MCF 10A (cell line): ENCODE data around the gene ZACN. TPM values are rescaled to one million over a fixed set of nuclear protein-coding genes. Genes with fewer than 3 reads are reported as not detected.
"Not testable (repeated sequence)": the region's sequence is repeated elsewhere in the genome, so short reads cannot be mapped to it uniquely, and the experiment has no call there.

Experiments used
- BruUV-seq: library from RNA; stranded (reverse); fragments of 400-500 nt; replicated peaks from 2 replicates; lab custom pipeline; 2021; lab: Mats Ljungman, UMichigan
- CTCF ChIA-PET: fragments of 300-600 bp; sonication (Branson Sonifier 250); formaldehyde crosslinking; extraction: SDS; loops from one replicate; lab custom pipeline; 2021; ENCODE audit warnings: antibody characterized with exemption, inconsistent platforms; lab: Yijun Ruan, JAX
- POLR2A ChIA-PET: fragments of 300-600, 350-650 bp; sonication (Branson Sonifier 250); formaldehyde crosslinking; extraction: SDS; loops from one replicate; lab custom pipeline; 2020; ENCODE audit warnings: antibody characterized with exemption, inconsistent platforms; lab: Yijun Ruan, JAX
- DNase-seq: peaks from one replicate; pipeline ENCODE4 v3.0.0-alpha.2; 2018; ENCODE audit not compliant: unreplicated experiment
- H3K27ac Mint-ChIP-seq: one replicate; pipeline ENCODE4 v1.8.0; 2022; ENCODE audit warnings: mild to moderate bottlenecking, low read depth, mixed read lengths; ENCODE audit not compliant: unreplicated experiment
- H3K27me3 Mint-ChIP-seq: one replicate; pipeline ENCODE4 v1.8.0; 2022; ENCODE audit warnings: mixed read lengths; ENCODE audit not compliant: insufficient read depth, unreplicated experiment
- H3K36me3 Mint-ChIP-seq: one replicate; pipeline ENCODE4 v1.8.0; 2022; ENCODE audit warnings: mild to moderate bottlenecking, moderate library complexity, mixed read lengths; ENCODE audit not compliant: insufficient read depth, unreplicated experiment
- H3K4me1 Mint-ChIP-seq: one replicate; pipeline ENCODE4 v1.8.0; 2022; ENCODE audit warnings: mixed read lengths; ENCODE audit not compliant: insufficient read depth, unreplicated experiment
- H3K4me3 Mint-ChIP-seq: one replicate; pipeline ENCODE4 v1.8.0; 2022; ENCODE audit warnings: mild to moderate bottlenecking, moderate library complexity, mixed read lengths; ENCODE audit not compliant: unreplicated experiment
- H3K9me3 Mint-ChIP-seq: one replicate; pipeline ENCODE4 v1.8.0; 2022; ENCODE audit warnings: mixed read lengths; ENCODE audit not compliant: unreplicated experiment
- CTCF ChIP-seq: fragments of 200-600 bp; IDR thresholded peaks from one replicate; pipeline ENCODE4 v1.8.0; 2022; ENCODE audit warnings: antibody characterized with exemption, mild to moderate bottlenecking; ENCODE audit not compliant: unreplicated experiment
- intact Hi-C: fragments of 100-400 bp; cut with micrococcal nuclease; formaldehyde crosslinking; loops from 2 replicates; pipeline ENCODE4 v1.14.1; 2022
- total RNA-seq: library from RNA; stranded (reverse); gene quantifications from 2 replicates; pipeline ENCODE4 v1.2.3, GENCODE V29; 2022

Gene ZACN
- total RNA-seq, 1 experiment from 2014 or later = not detected

DNA sequence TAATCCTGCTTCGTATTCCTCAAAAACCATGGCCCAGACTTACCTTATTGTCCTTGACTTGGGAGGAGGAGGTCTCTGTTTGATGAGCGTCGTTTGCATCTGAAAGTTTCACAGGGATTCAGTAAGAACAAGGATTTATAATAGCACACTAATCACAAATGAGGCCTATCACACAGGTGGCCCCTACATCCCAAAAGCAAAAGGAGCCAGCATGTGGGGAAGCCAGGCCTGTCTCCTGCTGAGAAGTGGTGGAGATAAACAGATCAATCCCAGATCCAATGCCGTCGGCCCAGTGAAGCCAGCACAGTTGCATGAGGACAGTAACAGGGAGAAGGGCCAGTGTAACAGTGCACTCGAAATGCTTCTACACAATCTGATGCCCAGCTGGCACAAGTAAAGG lies 38.6 kb upstream of the ZACN start:
- ChIA-PET POLR2A (no interaction called here), CTCF (interaction anchor here (3.8 kb wide), 1 partner anchor 27 kb away, joined by 11 read pairs; no protein-coding TSS in a partner anchor)
- Mint-ChIP-seq H3K9me3 (no peaks in the 10 kb centered on the region), H3K4me3 (no peak overlapping the region), H3K4me1 (no peaks in the 10 kb centered on the region), H3K27me3 (no peaks in the 10 kb centered on the region), H3K36me3 (peaks cover 70% of the 10 kb centered on the region), H3K27ac (no peak overlapping the region)
- TF ChIP-seq CTCF = no peak
- BruUV-seq = no TSS peak
- intact Hi-C loops = no loop called here
- no peak for DNase-seq

DNA sequence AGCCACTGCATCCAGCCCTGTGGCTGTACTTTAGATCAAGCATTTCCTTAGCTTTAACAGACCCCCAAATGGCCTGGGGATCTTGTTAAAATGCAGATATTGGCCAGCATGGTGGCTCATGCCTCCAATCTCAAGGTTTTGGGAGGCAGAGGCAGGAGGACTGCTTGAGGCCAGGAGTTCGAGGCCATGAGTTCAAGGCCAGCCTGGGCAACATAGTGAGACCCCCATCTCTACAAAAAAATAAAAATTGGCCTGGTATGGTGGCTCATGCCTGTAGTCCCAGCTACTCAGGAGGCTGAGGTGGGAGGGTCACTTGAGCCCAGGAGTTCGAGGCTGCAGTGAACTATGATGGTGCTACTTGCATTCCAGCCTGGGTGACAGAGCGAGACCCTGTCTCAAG lies 36.1 kb upstream of the ZACN start:
- H3K36me3 Mint-ChIP-seq = peaks cover 88% of the 10 kb centered on the region
- H3K9me3 Mint-ChIP-seq, intact Hi-C loops, BruUV-seq, H3K27ac Mint-ChIP-seq, H3K4me3 Mint-ChIP-seq, H3K27me3 Mint-ChIP-seq, POLR2A ChIA-PET, H3K4me1 Mint-ChIP-seq, DNase-seq: not testable (repeated sequence)
- CTCF ChIA-PET = interaction anchor here (0.9 to 3.8 kb wide), 2 partner anchors 15 to 29 kb away, joined by 6 to 11 read pairs; no protein-coding TSS in a partner anchor

GRCh38 chr17:76044475-76045007 lies 34.4 kb upstream of the ZACN start:
- DNase-seq, CTCF ChIA-PET, H3K4me3 Mint-ChIP-seq, intact Hi-C loops, BruUV-seq, H3K9me3 Mint-ChIP-seq, H3K27me3 Mint-ChIP-seq, H3K27ac Mint-ChIP-seq, POLR2A ChIA-PET, H3K4me1 Mint-ChIP-seq: not testable (repeated sequence)
- H3K36me3 Mint-ChIP-seq = peaks cover 88% of the 10 kb centered on the region

DNA sequence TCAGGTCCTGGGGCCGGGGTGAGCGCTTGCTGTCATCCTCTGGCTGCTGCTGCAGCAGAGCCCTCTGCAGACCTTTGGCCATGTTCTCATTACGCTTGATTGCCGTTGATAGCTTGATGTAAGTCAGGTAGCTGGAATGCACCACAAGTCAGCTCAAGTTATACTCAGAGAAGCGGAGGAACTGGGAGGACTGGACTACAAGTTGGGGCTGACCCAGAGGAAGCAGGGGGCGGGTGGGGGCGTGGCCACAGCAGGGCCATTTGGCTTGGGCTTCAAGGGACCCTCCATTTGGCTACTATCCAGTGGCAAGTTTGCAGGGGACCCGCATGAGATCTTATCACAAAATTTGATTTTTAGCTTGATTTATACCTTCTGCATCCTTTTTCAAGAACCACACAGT lies 32.9 kb upstream of the ZACN start:
- H3K36me3 Mint-ChIP-seq = peaks cover 93% of the 10 kb centered on the region
- H3K27ac Mint-ChIP-seq = no peak overlapping the region
- H3K4me1 Mint-ChIP-seq = no peaks in the 10 kb centered on the region
- POLR2A ChIA-PET = interaction anchor here (0.5 to 0.9 kb wide), 3 partner anchors 11 to 67 kb away, joined by 3 read pairs; partner anchors contain the start of genes ACOX1 and TEN1
- H3K27me3 Mint-ChIP-seq = no peaks in the 10 kb centered on the region
- DNase-seq = no peak
- intact Hi-C loops = no loop called here
- H3K4me3 Mint-ChIP-seq = no peak overlapping the region
- H3K9me3 Mint-ChIP-seq = no peaks in the 10 kb centered on the region
- CTCF ChIA-PET = interaction anchor here (0.7 to 1.8 kb wide), 2 partner anchors 10 to 40 kb away, joined by 3 to 4 read pairs; no protein-coding TSS in a partner anchor
- BruUV-seq = no TSS peak
- TF ChIP-seq CTCF = no peak

- BruUV-seq = no TSS peak
- ChIA-PET CTCF (interaction anchor here (1.1 kb wide), 1 partner anchor 15 kb away, joined by 5 read pairs; no protein-coding TSS in a partner anchor), POLR2A (no interaction called here)
- no peak for DNase-seq
- no peak for TF ChIP-seq CTCF
- intact Hi-C loops = no loop called here
- Mint-ChIP-seq H3K4me1 (no peaks in the 10 kb centered on the region), H3K9me3 (no peaks in the 10 kb centered on the region), H3K27ac (no peak overlapping the region), H3K36me3 (peaks cover 89% of the 10 kb centered on the region), H3K4me3 (no peak overlapping the region), H3K27me3 (no peaks in the 10 kb centered on the region)
Measured at GRCh38 chr17:76048025-76048605, 30.9 kb upstream of the ZACN start.
